ENCODE results near the gene SIVA1.
A peak's percentile ranks its signal among the peaks of the same experiment; 100 is the strongest.

- peak; percentile 80 to 96 (median 95) for TF ChIP-seq CTCF (IDR thresholded peaks at IDR 0.05)
- TF ChIP-seq POLR2A (IDR thresholded peaks at IDR 0.05), result no peak
Observed at GRCh38 chr14:104708606-104709268, 44.2 kb upstream of the SIVA1 start.
